AG09319 (cell line): Measurements from ENCODE around the gene PPIL3.
A peak's percentile ranks its signal among the peaks of the same experiment; 100 is the strongest.

Source experiments
- DNase-seq: peaks from one replicate; pipeline ENCODE4 v3.0.0-alpha.2; 2010; ENCODE audit warnings: low read depth; ENCODE audit errors: extremely low read depth
- CTCF ChIP-seq: IDR thresholded peaks from 2 replicates; pipeline ENCODE4 v1.5.1; 2011; ENCODE audit warnings: low read depth, mild to moderate bottlenecking, inconsistent platforms, low read length, moderate library complexity

Gene PPIL3

GRCh38 chr2:200871151-200871550 lies 17.7 kb downstream of the PPIL3 start:
- TF ChIP-seq CTCF = no peak
- DNase-seq = no peak

- TF ChIP-seq CTCF = no peak
- no peak for DNase-seq
Observed at GRCh38 chr2:200869014-200869413, 19.9 kb downstream of the PPIL3 start.

- no peak for TF ChIP-seq CTCF
Observed at GRCh38 chr2:200864176-200865034, 24.5 kb downstream of the PPIL3 start, which contains the start of gene CLK1. CLK1 (minus strand) TSS chr2:200864658; CDS start chr2:200861862, 2,796 bp downstream.

GRCh38 chr2:200863782-200864175 lies 25.1 kb downstream of the PPIL3 start:
- TF ChIP-seq CTCF = no peak
- DNase-seq = no peak

More at GRCh38 chr2:200864176-200865034, 24.5 kb downstream of the PPIL3 start, which contains the start of gene CLK1:
- DNase-seq = peak; percentile 86

GRCh38 chr2:200862532-200863000 lies 26.3 kb downstream of the PPIL3 start:
- no peak for TF ChIP-seq CTCF
- no peak for DNase-seq

GRCh38 chr2:200861617-200862155 lies 27.2 kb downstream of the PPIL3 start:
- DNase-seq = no peak
- TF ChIP-seq CTCF = no peak
